MG63 (cell line): ENCODE data around the gene SDE2. TPM values are rescaled to one million over a fixed set of nuclear protein-coding genes. Genes with fewer than 3 reads are reported as not detected.

Experiments used
- DNase-seq: peaks from one replicate; pipeline ENCODE4 v3.0.0-alpha.2; 2020
- H3K27me3 ChIP-seq: fragments of 250-450 bp; sonication (Bioruptor Pico); 2 replicates; pipeline ENCODE4 v1.5.1; 2020; ENCODE audit warnings: mild to moderate bottlenecking, moderate library complexity
- H3K36me3 ChIP-seq: fragments of 250-450 bp; sonication (Bioruptor Pico); 2 replicates; pipeline ENCODE4 v1.5.1; 2020; ENCODE audit warnings: mild to moderate bottlenecking, moderate library complexity
- H3K4me3 ChIP-seq: fragments of 250-450 bp; sonication (Bioruptor Pico); 2 replicates; pipeline ENCODE4 v1.5.1; 2020; ENCODE audit warnings: mild to moderate bottlenecking, moderate library complexity
- H3K9me3 ChIP-seq: fragments of 250-450 bp; sonication (Bioruptor Pico); 2 replicates; pipeline ENCODE4 v1.5.1; 2020; ENCODE audit warnings: mild to moderate bottlenecking, moderate library complexity
- total RNA-seq: library from RNA; depleted of rRNA; stranded (reverse); fragments of >200 nt; shearing (Covaris generic); gene quantifications from 2 replicates; pipeline ENCODE4 v1.2.3, GENCODE V29; 2014; ENCODE audit warnings: low replicate concordance

The SDE2 gene
- total RNA-seq, 1 experiment from 2014 or later, result 16.3 TPM

- H3K4me3 ChIP-seq, result no peak overlapping the region
- no peaks in the 10 kb centered on the region for H3K36me3 ChIP-seq
- DNase-seq, result no peak
- no peaks in the 10 kb centered on the region for H3K27me3 ChIP-seq
- H3K9me3 ChIP-seq, result peaks cover 2% of the 10 kb centered on the region; the same call in 1 of the 2 replicates
These were observed 35.2 kb downstream of the SDE2 start for GRCh38 chr1:225963735-225964530.

DNA sequence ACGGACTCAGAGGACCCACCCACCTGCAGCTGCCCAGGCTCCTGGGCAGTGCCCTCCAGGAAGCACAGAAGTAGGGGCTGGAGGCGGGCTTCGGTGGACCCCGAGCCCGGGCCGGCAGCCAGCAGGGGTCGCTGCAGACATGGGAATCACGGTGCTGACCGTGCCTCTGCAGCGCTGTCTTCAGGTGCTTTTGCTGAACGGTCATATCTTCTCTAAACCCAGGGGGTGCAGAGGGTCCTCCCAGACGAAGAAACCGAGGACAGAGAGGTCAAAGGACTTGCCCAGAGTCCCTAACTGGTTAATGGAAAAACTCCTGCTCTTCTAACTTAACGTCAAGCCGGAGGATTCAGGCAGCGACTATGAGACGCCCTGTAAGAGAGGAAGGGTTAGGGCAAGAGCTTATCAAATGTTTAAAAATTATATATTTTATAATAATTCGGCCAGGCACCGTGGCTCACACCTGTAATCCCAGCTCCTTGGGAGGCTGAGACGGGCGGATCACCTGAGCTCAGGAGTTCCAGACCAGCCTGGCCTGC lies 36.6 kb downstream of the SDE2 start:
- no peak for DNase-seq
- Histone ChIP-seq H3K9me3 (peaks cover 2% of the 10 kb centered on the region; the same call in 1 of the 2 replicates), H3K4me3 (no peak overlapping the region), H3K27me3 (no peaks in the 10 kb centered on the region), H3K36me3 (no peaks in the 10 kb centered on the region)

DNA sequence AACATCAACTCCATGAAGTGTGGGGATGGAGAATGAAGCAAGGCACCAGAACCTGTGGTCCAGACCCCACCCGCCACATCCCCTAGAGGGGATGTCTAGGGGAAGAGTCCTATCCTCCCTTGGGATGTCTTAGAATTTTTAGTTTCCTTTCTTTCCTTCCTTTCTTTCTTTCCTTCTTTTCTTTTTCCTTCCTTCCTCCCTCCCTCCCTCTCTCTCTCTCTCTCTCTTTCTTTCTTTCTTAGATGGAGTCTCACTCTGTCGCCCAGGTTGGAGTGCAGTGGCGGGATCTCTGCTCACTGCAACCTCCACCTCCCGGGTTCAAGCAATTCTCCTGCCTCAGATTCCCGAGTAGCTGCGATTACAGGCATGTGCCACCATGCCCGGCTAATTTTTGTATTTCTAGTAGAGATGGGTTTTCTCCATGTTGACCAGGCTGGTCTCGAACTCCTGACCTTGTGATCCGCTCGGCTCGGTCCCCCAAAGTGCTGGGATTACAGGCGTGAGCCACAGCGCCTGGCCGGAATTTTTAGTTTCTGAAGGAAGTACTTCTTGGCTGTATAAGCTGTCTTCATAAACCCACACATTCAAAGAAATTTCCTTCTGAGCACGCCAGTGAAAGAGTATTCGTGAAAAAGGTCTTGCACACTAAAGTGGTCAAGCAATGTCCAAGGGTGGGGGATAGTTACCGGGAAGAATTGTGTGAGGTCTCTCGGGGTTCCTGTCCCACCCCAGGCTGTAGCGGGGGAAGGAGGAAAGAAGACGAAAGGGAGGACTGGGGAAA lies 37.3 kb downstream of the SDE2 start:
- Histone ChIP-seq H3K9me3 (peaks cover 2% of the 10 kb centered on the region; the same call in 1 of the 2 replicates), H3K4me3 (no peak overlapping the region), H3K36me3 (no peaks in the 10 kb centered on the region), H3K27me3 (no peaks in the 10 kb centered on the region)
- no peak for DNase-seq

GRCh38 chr1:225958041-225958440 lies 41.1 kb downstream of the SDE2 start:
- no peaks in the 10 kb centered on the region for H3K27me3 ChIP-seq

GRCh38 chr1:225954753-225955152 lies 44.4 kb downstream of the SDE2 start:
- Histone ChIP-seq H3K4me3 (no peak overlapping the region), H3K27me3 (no peaks in the 10 kb centered on the region; the same call in 1 of the 2 replicates), H3K9me3 (no peaks in the 10 kb centered on the region), H3K36me3 (no peaks in the 10 kb centered on the region)
- DNase-seq, result no peak

More at GRCh38 chr1:225958041-225958440, 41.1 kb downstream of the SDE2 start:
- no peak overlapping the region for H3K4me3 ChIP-seq
- no peak for DNase-seq
- no peaks in the 10 kb centered on the region for H3K36me3 ChIP-seq
- peaks cover 2% of the 10 kb centered on the region; the same call in 1 of the 2 replicates for H3K9me3 ChIP-seq

- no peaks in the 10 kb centered on the region; the same call in 1 of the 2 replicates for H3K27me3 ChIP-seq
- no peaks in the 10 kb centered on the region for H3K36me3 ChIP-seq
- H3K9me3 ChIP-seq, result no peaks in the 10 kb centered on the region
- H3K4me3 ChIP-seq, result no peak overlapping the region
- no peak for DNase-seq
These were observed 45.8 kb downstream of the SDE2 start for GRCh38 chr1:225953315-225953714.

- Histone ChIP-seq H3K9me3 (no peaks in the 10 kb centered on the region), H3K27me3 (peaks cover under 1% of the 10 kb centered on the region), H3K36me3 (no peaks in the 10 kb centered on the region), H3K4me3 (no peak overlapping the region)
- no peak for DNase-seq
These were observed 48.1 kb downstream of the SDE2 start for GRCh38 chr1:225950905-225951497.

DNA sequence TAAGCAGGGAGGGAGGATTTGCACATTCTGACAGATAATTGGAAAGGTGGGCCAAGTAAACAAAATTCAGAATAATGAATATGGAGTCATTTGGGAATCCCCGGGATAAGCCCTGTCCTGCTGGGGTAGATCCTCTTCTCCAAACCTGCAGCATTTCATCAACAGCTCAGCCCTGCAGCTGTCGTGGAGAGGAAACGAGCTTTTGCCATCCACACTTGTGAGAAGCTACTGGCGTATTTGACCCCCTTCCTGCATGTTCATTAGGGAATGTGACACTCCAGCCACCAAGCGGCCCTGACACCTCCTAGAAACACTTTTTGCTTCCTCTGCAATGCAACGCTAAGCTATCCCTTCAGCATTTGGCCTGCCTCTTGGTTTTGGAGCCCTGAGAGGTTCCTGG lies 50.1 kb downstream of the SDE2 start:
- no peaks in the 10 kb centered on the region for H3K9me3 ChIP-seq
- no peaks in the 10 kb centered on the region for H3K36me3 ChIP-seq
- H3K27me3 ChIP-seq, result peaks cover 3% of the 10 kb centered on the region
- DNase-seq, result no peak
- no peak overlapping the region for H3K4me3 ChIP-seq

DNA sequence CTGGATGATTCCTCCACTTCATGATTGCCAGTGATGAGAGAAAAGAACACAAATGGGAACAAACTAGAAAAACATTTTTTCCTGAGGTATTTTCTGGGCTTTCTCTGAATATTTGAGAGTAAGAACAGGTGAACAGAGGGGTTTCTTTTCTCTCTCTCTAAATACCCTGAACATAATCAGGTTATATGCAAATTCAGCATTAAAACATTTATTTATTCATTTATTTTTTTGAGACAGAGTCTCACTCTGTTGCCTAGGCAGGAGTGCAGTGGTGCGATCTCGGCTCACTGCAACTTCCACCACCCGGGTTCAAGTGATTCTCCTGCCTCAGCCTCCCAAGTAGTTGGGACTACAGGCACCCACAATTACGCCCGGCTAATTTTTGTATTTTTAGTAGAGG lies 52.3 kb downstream of the SDE2 start:
- no peak for DNase-seq
- Histone ChIP-seq H3K36me3 (no peaks in the 10 kb centered on the region), H3K4me3 (no peak overlapping the region), H3K27me3 (peaks cover 3% of the 10 kb centered on the region), H3K9me3 (no peaks in the 10 kb centered on the region)

DNA sequence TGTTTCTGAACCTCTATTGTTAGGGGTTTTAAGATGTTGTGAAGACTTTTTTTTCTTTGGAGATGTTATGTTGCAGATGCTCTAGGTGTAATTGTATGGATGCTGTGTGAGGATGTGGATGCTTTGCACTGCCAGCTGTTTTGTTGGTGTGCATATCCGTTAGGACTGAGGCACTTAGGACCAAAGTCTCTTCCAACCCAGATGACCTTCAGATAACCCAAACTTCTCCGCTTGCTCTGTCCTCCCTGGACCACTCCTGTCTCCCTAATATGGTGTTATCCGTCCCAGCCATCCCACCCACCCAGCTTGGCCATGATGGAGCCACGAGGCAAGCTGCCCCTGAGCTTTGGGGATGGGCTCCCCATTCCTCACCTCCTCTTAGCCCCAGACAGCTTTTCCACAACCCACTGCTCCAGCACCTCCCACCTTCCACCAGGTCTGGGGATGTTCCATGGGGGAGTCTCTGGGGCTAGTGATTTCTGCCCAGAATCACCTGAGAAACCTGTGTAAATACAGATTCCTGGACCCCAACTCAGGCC lies 53.0 kb downstream of the SDE2 start:
- DNase-seq, result no peak
- H3K9me3 ChIP-seq, result no peaks in the 10 kb centered on the region

DNA sequence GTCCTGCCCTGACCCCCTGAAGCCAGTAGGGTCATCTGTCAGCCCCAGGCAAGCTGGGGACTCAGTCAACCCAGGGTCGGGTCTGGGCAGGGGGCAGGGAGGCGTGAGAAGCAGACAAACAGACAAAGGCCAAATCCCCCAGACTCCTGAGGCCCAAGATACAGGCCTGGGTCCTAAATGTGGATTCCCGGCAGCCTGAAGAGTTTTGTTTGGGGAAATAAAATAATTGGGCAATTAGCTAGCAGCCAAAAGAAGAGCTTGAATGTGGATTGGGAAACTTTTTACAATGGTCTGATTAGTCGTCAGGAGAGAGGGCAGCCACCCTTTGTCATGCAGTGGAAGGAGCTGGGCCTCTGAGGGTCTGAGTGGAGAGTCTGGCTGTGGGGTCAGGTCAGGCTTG lies 53.6 kb downstream of the SDE2 start:
- no peaks in the 10 kb centered on the region for H3K36me3 ChIP-seq
- H3K27me3 ChIP-seq, result peaks cover 3% of the 10 kb centered on the region
- no peak overlapping the region for H3K4me3 ChIP-seq
- H3K9me3 ChIP-seq, result no peaks in the 10 kb centered on the region
- no peak for DNase-seq

More for the DNA sequence above, 53.0 kb downstream of the SDE2 start:
- H3K27me3 ChIP-seq, result peaks cover 3% of the 10 kb centered on the region
- H3K36me3 ChIP-seq, result no peaks in the 10 kb centered on the region
- no peak overlapping the region for H3K4me3 ChIP-seq

DNA sequence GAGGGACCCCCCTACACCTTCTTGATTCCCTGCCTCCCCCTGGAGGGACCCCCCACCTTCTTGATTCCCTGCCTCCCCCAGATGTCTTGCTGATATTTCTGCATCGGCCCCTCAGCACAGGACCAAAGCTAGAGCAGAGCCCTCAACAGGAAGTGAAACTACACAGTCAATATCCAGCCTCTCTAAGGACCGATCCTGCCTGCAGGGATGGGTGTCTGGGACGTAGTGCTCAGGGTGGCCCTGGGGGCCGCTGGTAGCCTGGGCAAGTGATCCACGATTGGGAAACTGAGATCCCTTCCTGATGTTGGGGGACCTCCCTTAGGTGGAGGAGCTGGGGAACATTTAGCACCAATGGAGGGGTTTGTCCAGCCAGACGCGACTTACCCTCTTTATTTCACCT lies 54.2 kb downstream of the SDE2 start:
- peaks cover 3% of the 10 kb centered on the region for H3K27me3 ChIP-seq
- H3K36me3 ChIP-seq, result no peaks in the 10 kb centered on the region
- no peak overlapping the region for H3K4me3 ChIP-seq
- no peak for DNase-seq
- H3K9me3 ChIP-seq, result no peaks in the 10 kb centered on the region

DNA sequence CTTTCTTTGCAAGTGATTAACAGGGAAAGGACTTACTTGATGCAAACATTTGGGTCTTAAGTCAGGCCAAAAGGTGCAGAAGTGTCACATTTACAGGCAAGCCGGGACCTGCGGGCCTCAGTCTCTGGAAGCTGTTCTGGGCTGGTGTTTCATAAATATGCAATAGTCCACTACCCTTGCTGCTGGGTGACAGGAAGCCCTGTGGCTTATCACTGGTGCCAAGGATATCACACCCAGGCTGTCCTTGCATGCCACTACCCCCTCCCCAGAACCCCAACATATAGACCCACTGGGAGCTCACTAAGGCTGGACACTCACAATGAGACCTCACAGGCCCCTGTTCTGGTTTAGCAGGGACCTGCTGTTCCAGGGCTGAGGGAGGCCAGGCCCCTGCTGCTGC lies 54.8 kb downstream of the SDE2 start:
- Histone ChIP-seq H3K4me3 (no peak overlapping the region), H3K9me3 (no peaks in the 10 kb centered on the region), H3K27me3 (peaks cover 3% of the 10 kb centered on the region), H3K36me3 (no peaks in the 10 kb centered on the region)
- DNase-seq, result no peak

DNA sequence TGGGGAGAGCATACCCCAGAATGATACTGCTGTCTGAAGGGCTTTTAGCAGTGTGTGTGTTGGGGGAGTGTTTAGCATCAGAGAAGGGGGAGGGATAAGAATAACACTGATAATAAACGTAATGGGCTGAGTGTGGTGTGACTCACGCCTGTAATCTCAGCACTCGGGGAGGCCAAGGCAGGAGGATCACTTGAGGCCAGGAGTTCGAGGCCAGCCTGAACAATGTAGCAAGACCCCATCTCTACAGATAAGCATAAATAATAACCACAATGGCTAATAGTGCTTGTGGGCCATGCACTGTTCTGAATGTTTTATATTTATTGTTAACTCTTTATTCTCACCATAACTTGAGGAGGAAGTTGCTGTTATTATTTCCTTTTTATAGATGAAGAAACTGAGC lies 55.6 kb downstream of the SDE2 start:
- Histone ChIP-seq H3K36me3 (no peaks in the 10 kb centered on the region), H3K27me3 (peaks cover 3% of the 10 kb centered on the region), H3K9me3 (no peaks in the 10 kb centered on the region), H3K4me3 (no peak overlapping the region)
- DNase-seq, result no peak

- Histone ChIP-seq H3K36me3 (no peaks in the 10 kb centered on the region), H3K9me3 (no peaks in the 10 kb centered on the region), H3K4me3 (no peak overlapping the region), H3K27me3 (peaks cover 3% of the 10 kb centered on the region)
- no peak for DNase-seq
These were observed 56.6 kb downstream of the SDE2 start for GRCh38 chr1:225942574-225942973.

DNA sequence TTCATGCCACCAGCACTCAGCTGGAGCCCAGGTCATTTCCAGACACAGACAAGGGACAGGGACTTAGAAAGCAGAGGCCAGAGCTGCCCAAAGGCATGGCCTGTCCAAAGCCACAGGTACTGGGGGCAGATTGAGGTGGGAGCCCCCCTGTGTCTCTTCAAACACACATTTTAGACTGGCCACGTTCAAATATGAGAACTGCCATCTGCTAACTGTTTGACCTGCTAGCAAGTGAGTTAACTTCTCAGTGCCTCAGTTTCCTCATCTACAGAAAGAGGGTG lies 57.3 kb downstream of the SDE2 start:
- no peak overlapping the region for H3K4me3 ChIP-seq
- no peaks in the 10 kb centered on the region for H3K9me3 ChIP-seq
- H3K27me3 ChIP-seq, result peaks cover 3% of the 10 kb centered on the region; the same call in 1 of the 2 replicates
- no peak for DNase-seq
- no peaks in the 10 kb centered on the region for H3K36me3 ChIP-seq
